DOHH2 (cell line): ENCODE results near the gene PTPN21.

Source experiments
- H3F3A ChIP-seq: fragments of 200-600 bp; sonication (generic), shearing (Covaris generic); 2 replicates; pipeline ENCODE4 v1.6.0; 2016; ENCODE audit warnings: antibody characterized with exemption, mild to moderate bottlenecking; ENCODE audit not compliant: control insufficient read depth, insufficient read depth
- H3K27ac ChIP-seq: fragments of 200-600 bp; sonication (generic); 2 replicates; pipeline ENCODE4 v1.5.1; 2014; ENCODE audit warnings: low read depth, mild to moderate bottlenecking, low read length, moderate library complexity
- H3K27me3 ChIP-seq: fragments of 200-600 bp; sonication (generic); 2 replicates; pipeline ENCODE4 v1.6.1; 2014; ENCODE audit warnings: mild to moderate bottlenecking, low read length, mixed read lengths; ENCODE audit not compliant: control insufficient read depth
- H3K36me3 ChIP-seq: fragments of 200-600 bp; sonication (generic); 2 replicates; pipeline ENCODE4 v1.6.1; 2014; ENCODE audit warnings: mild to moderate bottlenecking, low read length, moderate library complexity, mixed read lengths; ENCODE audit not compliant: control insufficient read depth
- H3K4me1 ChIP-seq: fragments of 200-600 bp; sonication (generic); 2 replicates; pipeline ENCODE4 v1.6.1; 2014; ENCODE audit warnings: mild to moderate bottlenecking, low read length, mixed read lengths; ENCODE audit not compliant: control insufficient read depth
- H3K4me2 ChIP-seq: fragments of 200-600 bp; sonication (generic); 2 replicates; pipeline ENCODE4 v1.6.0; 2014; ENCODE audit warnings: mild to moderate bottlenecking, low read length, moderate library complexity
- H3K4me3 ChIP-seq: fragments of 200-600 bp; sonication (generic); 2 replicates; pipeline ENCODE4 v1.5.1; 2014; ENCODE audit warnings: mild to moderate bottlenecking, low read length, mixed read lengths
- H3K79me2 ChIP-seq: fragments of 200-600 bp; sonication (generic); 2 replicates; pipeline ENCODE4 v1.6.1; 2014; ENCODE audit warnings: mild to moderate bottlenecking, low read length, mixed read lengths; ENCODE audit not compliant: control insufficient read depth
- H3K9me2 ChIP-seq: fragments of 200-600 bp; sonication (generic); replicated peaks from 2 replicates; pipeline ENCODE4 v1.6.1; 2014; ENCODE audit warnings: mild to moderate bottlenecking, low read length, mixed read lengths; ENCODE audit not compliant: control insufficient read depth
- H3K9me3 ChIP-seq: fragments of 200-600 bp; sonication (generic); 2 replicates; pipeline ENCODE4 v1.6.1; 2014; ENCODE audit warnings: antibody characterized with exemption, low read length, mixed read lengths; ENCODE audit not compliant: control insufficient read depth, insufficient read depth
- H4K20me1 ChIP-seq: fragments of 200-600 bp; sonication (generic); 2 replicates; pipeline ENCODE4 v1.6.0; 2014; ENCODE audit warnings: low read depth, mild to moderate bottlenecking, antibody characterized with exemption, low read length, moderate library complexity; ENCODE audit not compliant: control insufficient read depth, insufficient read depth
- CTCF ChIP-seq: fragments of 200-600 bp; sonication (generic); IDR thresholded peaks from one replicate; pipeline ENCODE4 v1.5.1; 2014; ENCODE audit warnings: antibody characterized with exemption, mild to moderate bottlenecking, low read depth, low read length; ENCODE audit not compliant: poor library complexity, severe bottlenecking
- EZH2phosphoT487 ChIP-seq: fragments of 200-600 bp; sonication (generic); IDR thresholded peaks from 2 replicates; pipeline ENCODE4 v1.6.1; 2017; ENCODE audit warnings: borderline replicate concordance, mild to moderate bottlenecking, antibody characterized with exemption, low read length, moderate library complexity, mixed read lengths

The PTPN21 gene

GRCh38 chr14:88430976-88431375, 123.8 kb downstream of the PTPN21 start:
- H3K9me3 ChIP-seq: no peaks in the 10 kb centered on the region
- H3K9me2 ChIP-seq: no peaks in the 10 kb centered on the region
- no peak overlapping the region for H3K27ac ChIP-seq
- no peak overlapping the region for H3K4me3 ChIP-seq
- H3K4me1 ChIP-seq: no peaks in the 10 kb centered on the region
- no peaks in the 10 kb centered on the region for H3F3A ChIP-seq
- H3K79me2 ChIP-seq: no peaks in the 10 kb centered on the region
- no peaks in the 10 kb centered on the region for H3K36me3 ChIP-seq
- no peaks in the 10 kb centered on the region for H4K20me1 ChIP-seq
- H3K27me3 ChIP-seq: no peaks in the 10 kb centered on the region
- no peak for TF ChIP-seq CTCF
- H3K4me2 ChIP-seq: no peak overlapping the region

- H3K27ac ChIP-seq: no peak overlapping the region
- H3F3A ChIP-seq: no peaks in the 10 kb centered on the region
Measured at GRCh38 chr14:88426271-88426670, 128.5 kb downstream of the PTPN21 start.

GRCh38 chr14:88424573-88424972, 130.2 kb downstream of the PTPN21 start:
- no peak for TF ChIP-seq EZH2phosphoT487
- TF ChIP-seq CTCF: no peak
- Histone ChIP-seq H3K4me1 (no peaks in the 10 kb centered on the region), H3K9me3 (no peaks in the 10 kb centered on the region), H3K36me3 (no peaks in the 10 kb centered on the region), H4K20me1 (no peaks in the 10 kb centered on the region), H3K4me2 (no peak overlapping the region), H3K79me2 (no peaks in the 10 kb centered on the region), H3K27ac (no peak overlapping the region), H3K4me3 (no peak overlapping the region), H3K9me2 (no peaks in the 10 kb centered on the region), H3K27me3 (no peaks in the 10 kb centered on the region), H3F3A (no peaks in the 10 kb centered on the region)

More at GRCh38 chr14:88426271-88426670, 128.5 kb downstream of the PTPN21 start:
- no peaks in the 10 kb centered on the region for H3K36me3 ChIP-seq
- H3K9me2 ChIP-seq: no peaks in the 10 kb centered on the region
- no peaks in the 10 kb centered on the region for H3K79me2 ChIP-seq
- no peaks in the 10 kb centered on the region for H3K27me3 ChIP-seq
- no peak overlapping the region for H3K4me2 ChIP-seq
- no peaks in the 10 kb centered on the region for H3K9me3 ChIP-seq
- H3K4me3 ChIP-seq: no peak overlapping the region
- no peaks in the 10 kb centered on the region for H4K20me1 ChIP-seq
- TF ChIP-seq CTCF (no peak), EZH2phosphoT487 (no peak)
- no peaks in the 10 kb centered on the region for H3K4me1 ChIP-seq

GRCh38 chr14:88422919-88423650, 131.7 kb downstream of the PTPN21 start:
- Histone ChIP-seq H3K4me3 (no peak overlapping the region), H3K9me3 (no peaks in the 10 kb centered on the region), H3K79me2 (no peaks in the 10 kb centered on the region), H3F3A (no peaks in the 10 kb centered on the region), H3K9me2 (no peaks in the 10 kb centered on the region), H3K27ac (no peak overlapping the region), H3K4me2 (no peak overlapping the region), H3K27me3 (no peaks in the 10 kb centered on the region), H3K36me3 (no peaks in the 10 kb centered on the region), H3K4me1 (no peaks in the 10 kb centered on the region), H4K20me1 (no peaks in the 10 kb centered on the region)
- TF ChIP-seq CTCF (no peak), EZH2phosphoT487 (no peak)
